ENCODE results near the gene ARHGAP10.
"Not testable (repeated sequence)": the region's sequence is repeated elsewhere in the genome, so short reads cannot be mapped to it uniquely, and the experiment has no call there.

ARHGAP10 gene

DNA sequence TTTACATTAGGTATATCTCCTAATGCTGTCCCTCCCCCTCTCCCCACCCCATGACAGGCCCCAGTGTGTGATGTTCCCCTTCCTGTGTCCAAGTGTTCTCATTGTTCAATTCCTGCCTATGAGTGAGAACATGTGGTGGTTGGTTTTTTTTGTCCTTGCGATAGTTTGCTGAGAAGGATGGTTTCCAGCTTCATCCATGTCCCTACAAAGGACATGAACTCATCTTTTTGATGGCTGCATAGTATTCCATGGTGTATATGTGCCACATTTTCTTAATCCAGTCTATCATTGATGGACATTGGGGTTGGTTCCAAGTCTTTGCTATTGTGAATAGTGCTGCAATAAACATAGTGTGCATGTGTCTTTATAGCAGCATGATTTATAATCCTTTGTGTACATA lies 268.1 kb downstream of the ARHGAP10 start:
- DNase-seq: not testable (repeated sequence)

DNA sequence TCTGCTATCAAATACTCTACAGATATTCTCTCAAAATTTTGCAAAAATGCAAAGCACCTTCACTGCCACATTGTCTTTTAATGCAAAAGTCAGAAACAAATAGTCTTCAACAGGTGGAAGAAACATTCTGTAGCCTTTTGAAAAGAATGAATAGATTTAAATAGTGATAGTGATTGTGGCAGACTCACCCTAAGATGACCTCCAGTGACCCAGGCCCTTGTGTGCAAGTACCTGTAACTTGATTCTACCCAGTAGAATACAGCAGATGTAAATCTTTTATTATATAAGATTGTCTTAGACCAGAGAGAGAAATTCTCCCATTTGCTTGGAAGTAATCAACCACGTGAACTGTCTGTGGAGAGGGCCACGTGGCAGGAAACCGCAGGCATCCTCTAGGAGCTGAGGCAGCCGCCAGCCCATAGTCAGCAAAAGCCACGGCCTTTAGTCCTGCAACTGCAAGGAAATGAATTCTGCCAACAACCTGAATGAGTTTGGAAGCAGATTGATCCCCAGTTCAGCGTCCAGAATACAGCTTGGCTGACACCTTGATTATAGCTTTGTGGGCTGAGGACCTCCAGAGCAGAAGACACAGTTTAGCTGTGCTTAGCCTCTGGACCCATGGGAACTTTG lies 272.5 kb downstream of the ARHGAP10 start:
- no peak for DNase-seq

DNA sequence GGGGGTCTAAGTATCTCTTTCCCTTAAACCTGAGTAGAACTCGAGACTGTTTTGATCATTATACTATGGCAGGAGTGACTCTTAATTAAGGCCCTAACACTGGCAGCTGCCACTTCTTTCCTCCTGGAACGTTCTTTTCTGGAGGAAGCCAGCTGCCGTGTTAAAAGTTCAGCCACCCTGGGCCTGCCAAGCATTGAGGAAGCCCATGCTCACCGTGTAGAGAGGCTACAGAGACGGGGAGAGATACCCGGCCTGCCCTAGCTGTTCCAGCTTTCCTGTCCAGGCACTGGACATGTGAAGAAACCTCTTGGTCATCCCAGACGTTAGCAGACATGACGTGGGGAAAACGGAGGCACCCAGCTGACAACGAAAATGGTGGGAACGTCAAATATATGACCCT lies 274.1 kb downstream of the ARHGAP10 start:
- DNase-seq: no peak

DNA sequence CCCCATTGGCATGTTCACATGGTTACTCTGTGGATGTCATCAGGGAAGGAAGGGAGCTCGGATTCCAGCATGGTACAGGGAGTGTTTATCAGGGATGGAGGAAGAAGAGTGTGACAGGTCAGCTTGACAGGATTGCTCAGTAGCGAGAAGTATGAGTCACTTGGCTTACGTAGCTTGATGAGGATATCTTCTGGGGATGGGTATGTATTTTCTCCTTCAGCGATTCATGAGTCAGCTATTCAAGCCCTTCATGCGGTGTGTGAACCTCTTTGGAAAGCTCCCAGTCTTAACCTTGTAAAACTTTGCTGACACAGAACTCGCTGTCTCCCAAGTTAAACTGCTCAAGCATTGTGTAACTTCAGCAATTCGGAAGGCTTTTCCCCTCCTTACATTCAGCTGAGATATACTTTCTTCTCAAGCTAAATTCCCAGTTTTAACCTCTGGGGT lies 275.4 kb downstream of the ARHGAP10 start:
- DNase-seq: no peak

DNA sequence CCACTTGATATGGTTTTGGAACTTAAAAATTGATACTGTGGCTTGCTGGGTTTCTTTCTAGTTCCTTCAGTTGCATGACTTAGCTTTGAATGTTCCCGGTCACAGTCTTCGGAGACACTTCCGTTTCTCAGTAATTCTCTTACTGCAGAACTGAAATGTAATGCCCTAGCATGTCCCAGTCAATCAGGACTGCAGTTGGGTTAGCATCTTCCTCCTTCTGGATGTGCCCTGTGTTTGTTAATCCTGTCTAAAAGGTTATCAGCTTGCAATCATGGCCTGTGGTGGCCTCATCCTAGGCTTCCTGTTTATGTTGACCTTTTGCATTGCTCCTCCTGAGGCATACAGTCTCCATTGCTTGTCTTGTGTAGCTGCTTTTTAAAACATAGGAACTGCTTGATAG lies 275.9 kb downstream of the ARHGAP10 start:
- no peak for DNase-seq

DNA sequence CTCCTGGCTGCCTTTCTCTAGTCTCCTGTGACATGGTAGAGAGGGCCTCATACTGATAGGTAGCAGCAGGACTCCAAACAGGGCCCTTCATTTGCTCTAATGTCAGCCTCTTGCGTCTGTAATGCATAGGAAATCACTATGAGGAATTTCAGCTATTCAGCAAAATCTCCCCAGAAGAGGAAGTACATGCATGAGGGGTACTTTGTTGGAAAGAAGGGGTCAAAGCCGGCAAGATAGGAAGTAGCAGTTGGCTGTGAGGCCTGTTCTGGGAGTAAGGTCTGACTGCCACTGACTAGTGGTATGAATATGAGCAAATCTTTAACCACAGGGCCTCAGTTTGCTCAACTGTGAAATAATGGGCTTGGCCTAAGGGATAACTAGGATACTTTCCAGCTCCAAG lies 283.2 kb downstream of the ARHGAP10 start:
- no peak for DNase-seq

GRCh38 chr4:148015468-148015867 lies 283.6 kb downstream of the ARHGAP10 start:
- DNase-seq: no peak

DNA sequence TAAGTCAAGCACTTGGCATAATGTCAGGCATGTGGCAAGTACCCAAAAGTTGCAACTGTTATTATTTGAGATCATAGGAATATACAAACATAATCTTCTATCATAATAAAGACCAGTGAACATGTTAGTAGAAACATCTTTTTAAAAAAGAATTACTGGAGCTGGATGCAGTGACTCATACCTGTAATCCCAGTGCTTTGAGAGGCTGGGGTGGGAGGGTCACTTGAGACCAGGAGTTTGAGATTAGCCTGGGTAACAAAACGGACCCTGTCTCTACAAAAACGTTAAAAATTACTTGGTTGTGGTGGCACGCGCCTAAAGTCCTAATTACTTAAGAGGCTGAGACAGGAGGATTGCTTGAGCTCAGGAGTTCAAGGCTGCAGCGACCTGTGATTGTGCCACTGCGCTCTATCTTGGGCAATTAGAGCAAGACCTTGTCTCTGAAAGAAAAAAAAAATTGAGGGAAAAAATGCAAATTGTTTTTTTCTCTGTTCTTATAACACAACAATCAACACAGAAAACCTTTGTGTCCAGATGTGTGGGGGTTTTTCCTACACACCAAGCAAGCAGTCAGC lies 284.3 kb downstream of the ARHGAP10 start:
- no peak for DNase-seq

- DNase-seq: no peak
Measured at GRCh38 chr4:148017801-148018200, 285.9 kb downstream of the ARHGAP10 start.

DNA sequence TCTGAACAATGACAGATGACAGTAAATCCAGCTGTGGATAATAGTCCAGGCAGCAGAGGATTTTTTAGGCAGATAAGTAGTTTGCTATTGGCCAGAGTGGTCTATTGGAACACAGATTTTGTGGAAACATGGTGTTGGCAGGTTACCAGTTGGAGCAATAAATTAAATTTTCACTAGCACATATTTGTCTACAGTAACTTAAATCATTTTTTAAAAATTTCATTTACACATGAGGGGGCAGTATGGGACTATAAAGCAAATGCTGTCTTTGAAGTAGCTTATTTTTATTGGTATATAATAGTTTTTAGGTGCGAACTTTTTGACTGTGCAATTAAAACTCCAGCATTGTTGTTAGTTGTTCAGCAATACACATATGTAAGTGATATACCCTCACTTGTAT lies 289.8 kb downstream of the ARHGAP10 start:
- no peak for DNase-seq

GRCh38 chr4:148022975-148023374 lies 291.1 kb downstream of the ARHGAP10 start:
- DNase-seq: no peak

GRCh38 chr4:148023512-148024181 lies 291.8 kb downstream of the ARHGAP10 start:
- no peak for DNase-seq

DNA sequence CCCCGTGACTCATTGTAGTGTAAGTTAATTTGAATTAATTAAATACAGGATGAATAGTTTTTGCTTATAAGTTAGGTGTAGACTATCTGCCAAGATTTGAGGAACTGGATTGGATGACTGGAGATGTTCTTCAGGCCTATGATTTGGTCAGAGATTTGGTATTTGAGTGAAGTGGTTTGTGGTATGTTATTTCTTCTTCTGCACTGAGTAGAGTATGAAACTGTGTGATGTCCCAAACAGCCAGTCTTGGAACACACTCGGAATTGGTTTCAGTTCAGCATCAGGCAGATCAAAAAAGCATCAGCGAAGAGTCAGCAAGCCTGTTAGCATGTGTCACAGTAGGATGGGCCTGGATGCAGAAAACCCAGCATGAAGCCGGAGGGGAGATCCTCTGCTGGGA lies 294.1 kb downstream of the ARHGAP10 start:
- DNase-seq: no peak

GRCh38 chr4:148027201-148027600 lies 295.3 kb downstream of the ARHGAP10 start:
- no peak for DNase-seq

- no peak for DNase-seq
Measured at GRCh38 chr4:148029781-148030180, 297.9 kb downstream of the ARHGAP10 start.

GRCh38 chr4:148030193-148030873 lies 298.4 kb downstream of the ARHGAP10 start:
- DNase-seq: no peak

GRCh38 chr4:148034813-148035212 lies 302.9 kb downstream of the ARHGAP10 start:
- DNase-seq: no peak

DNA sequence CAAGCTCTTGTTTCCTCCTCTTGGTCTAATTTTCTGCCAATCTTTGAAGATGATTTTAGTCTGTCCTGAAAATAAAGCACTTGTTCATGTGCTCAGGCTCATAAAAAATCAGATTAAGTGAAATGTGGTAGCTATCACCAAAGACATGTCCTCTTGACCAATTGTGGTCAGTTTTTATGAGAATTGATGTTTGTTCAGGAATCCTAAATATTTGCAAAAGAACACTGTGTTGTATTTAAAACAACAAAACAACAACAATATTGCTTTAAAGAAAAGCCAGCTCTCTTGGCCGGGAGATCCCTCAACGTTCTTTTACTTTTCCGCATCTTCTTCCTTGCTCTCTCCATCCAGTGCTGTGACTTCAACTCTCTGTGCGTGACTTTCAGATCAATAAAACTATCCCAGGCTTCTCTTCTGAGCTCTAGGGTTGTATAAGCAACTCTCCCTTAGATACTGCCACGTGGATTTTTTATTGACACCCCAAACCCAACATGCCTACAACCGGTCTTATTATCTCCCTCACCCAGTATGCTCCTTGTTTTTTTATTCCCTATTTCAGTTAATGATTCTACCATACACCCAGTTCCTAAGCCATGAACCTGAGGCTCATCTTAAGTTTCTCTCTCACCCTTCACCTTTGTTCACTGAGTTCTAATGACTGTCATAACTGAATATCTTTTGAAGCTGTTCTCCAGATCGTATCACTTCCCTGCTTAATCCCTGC lies 309.9 kb downstream of the ARHGAP10 start:
- no peak for DNase-seq

DNA sequence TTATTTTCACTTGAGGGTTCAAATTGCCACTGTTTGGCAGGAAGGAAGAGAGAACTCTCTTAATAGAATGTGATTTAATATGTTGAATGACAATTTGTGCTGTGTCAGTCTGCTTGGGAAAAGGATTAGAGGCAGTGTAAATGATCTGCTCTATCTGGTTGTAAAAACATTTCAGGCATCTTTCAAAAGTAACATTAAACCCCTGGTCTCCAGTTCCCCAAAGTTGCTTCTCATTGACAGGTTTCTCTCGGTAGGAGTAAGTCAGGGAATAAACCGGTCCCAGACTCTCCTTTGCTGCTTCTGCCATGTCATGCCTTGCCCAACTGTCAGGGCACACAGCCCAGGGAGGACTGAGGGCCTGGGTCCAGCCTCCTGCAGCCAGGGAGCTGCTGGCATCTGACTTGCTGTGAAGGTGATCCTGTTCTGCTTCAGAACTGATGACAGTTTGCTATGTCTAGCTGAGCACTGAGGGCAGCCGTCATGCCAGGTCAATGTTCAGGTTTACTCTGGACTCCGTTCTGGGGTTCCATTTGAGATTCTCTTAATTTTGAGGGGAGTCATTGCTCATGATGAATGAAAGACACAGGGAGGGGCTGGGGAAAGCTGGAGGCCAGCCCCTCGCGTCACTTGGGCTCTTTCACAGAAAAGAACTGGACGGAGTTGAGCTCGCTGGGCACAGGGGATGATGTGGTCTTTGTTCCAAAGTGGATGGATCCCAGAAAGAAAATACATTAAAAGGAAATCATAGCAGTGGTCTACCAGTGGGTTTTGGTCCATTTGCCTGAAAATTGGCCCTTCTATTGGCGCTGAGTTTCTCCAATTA lies 312.4 kb downstream of the ARHGAP10 start:
- DNase-seq: no peak

GRCh38 chr4:148044912-148045352 lies 313.0 kb downstream of the ARHGAP10 start:
- DNase-seq: no peak

DNA sequence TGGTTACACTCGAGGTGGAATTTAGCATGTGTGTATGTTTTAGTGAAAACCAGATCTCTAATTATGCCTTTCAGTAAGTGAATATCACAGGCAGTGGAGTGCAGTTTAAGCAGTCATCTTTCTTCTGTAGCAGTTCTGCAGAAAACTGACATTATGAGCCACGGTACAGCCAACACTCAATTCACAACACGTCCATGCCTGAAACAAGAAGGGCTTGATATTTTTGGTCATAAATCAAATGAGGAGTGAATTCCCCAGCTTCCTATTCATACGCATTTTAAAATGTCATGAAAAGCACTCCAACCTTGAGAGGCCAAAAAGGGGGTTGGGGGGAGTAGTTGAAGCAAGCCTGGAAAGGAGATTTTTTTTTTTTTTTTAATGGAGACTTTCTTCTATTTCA lies 316.7 kb downstream of the ARHGAP10 start:
- DNase-seq: no peak

DNA sequence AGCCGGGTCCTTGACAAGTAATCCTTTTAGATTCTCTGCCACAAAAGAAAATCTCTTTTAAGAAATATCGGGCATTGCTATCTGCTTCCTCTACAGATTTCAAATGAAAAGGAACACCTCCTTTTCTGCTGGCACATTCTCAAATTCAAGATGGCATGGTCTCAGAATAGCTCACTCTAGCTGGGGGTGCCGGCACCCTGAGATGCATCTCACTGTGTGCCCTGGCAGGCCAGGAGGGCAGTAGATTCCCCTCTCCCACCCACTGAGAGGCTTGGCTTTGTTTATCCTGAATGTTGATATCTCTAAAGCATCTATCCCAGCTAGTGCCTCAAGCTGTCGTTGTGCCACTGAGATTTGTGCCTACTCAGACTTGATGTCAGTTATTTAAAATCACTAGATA lies 319.5 kb downstream of the ARHGAP10 start:
- no peak for DNase-seq
